Adrenal gland (tissue), 5 donors: Measurements from ENCODE around the gene PRPF4.

Experiments
- POLR2A ChIP-seq, 2 donors: fragments of 450-650 bp; IDR thresholded peaks; one replicate each; pipeline ENCODE4 v1.6.1; 2017; ENCODE audit warnings: antibody characterized with exemption in 2 of 2, mild to moderate bottlenecking in 2 of 2, moderate library complexity in 1 of 2
- TF ChIP-seq, protein P1 (sequence below), 6 experiments: fragments of 450-650 bp in 4 of 6; fragments of 200-600 bp in 2 of 6; sonication (generic) in 1 of 6; IDR thresholded peaks; 1 replicate in 5 of 6; 2 replicates in 1 of 6; pipeline versions ENCODE4 v1.5.1 to v1.8.0; 2016 to 2021; ENCODE audit warnings: antibody characterized with exemption in 6 of 6, mild to moderate bottlenecking in 2 of 6, moderate library complexity in 1 of 6
- donor health status: DM: no; HTN: no; CAD: no.

DNA sequence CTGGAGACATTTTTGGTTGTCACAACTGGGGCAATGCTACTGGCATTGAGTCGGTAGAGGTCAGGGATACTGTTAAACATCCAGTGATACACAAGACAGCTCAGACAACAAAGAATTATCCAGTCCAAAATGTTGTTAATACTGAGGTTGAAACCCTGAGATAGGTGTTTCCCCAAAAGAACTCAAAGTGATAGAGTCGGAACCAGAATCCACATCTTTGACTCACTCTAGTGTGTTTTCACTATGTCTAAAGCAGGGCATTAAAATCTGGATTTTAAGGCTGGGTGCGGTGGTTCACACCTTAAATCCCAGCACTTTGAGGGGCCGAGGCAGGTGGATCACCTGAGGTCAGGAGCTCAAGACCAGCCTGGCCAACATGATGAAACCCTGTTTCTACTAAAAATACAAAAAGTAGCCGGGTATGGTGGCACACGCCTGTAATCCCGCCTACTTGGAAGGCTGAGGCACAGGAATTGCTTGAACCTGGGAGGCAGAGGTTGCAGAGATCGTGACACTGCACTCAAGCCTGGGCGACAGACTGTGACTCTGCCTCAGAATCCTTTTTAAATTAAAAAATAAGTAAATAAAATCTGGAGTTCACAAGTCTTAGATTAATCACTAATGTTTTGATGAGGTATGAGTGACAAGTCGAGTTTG lies 37.1 kb upstream of the PRPF4 start:
- TF ChIP-seq, protein P1, sequence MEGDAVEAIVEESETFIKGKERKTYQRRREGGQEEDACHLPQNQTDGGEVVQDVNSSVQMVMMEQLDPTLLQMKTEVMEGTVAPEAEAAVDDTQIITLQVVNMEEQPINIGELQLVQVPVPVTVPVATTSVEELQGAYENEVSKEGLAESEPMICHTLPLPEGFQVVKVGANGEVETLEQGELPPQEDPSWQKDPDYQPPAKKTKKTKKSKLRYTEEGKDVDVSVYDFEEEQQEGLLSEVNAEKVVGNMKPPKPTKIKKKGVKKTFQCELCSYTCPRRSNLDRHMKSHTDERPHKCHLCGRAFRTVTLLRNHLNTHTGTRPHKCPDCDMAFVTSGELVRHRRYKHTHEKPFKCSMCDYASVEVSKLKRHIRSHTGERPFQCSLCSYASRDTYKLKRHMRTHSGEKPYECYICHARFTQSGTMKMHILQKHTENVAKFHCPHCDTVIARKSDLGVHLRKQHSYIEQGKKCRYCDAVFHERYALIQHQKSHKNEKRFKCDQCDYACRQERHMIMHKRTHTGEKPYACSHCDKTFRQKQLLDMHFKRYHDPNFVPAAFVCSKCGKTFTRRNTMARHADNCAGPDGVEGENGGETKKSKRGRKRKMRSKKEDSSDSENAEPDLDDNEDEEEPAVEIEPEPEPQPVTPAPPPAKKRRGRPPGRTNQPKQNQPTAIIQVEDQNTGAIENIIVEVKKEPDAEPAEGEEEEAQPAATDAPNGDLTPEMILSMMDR (IDR thresholded peaks at IDR 0.05), result no peak
- no peak for TF ChIP-seq POLR2A (IDR thresholded peaks at IDR 0.05)
